Measurements from ENCODE around the gene CGB2. TPM values are rescaled to one million over a fixed set of nuclear protein-coding genes. Genes with fewer than 3 reads are reported as not detected.
"Not testable (repeated sequence)": the region's sequence is repeated elsewhere in the genome, so short reads cannot be mapped to it uniquely, and the experiment has no call there.

Gene CGB2
- total RNA-seq, 4 donors from 2014 or later: not detected

GRCh38 chr19:49050376-49051033 lies 18.8 kb downstream of the CGB2 start:
- H3K4me3 ChIP-seq; H3K36me3 ChIP-seq; H3K27me3 ChIP-seq; ATAC-seq; H3K4me1 ChIP-seq; in situ Hi-C loops (cut with MboI; ENCODE audit: low sequenced_read_pairs in 4 of 4); H3K27ac ChIP-seq; DNase-seq; H3K9me3 ChIP-seq: not testable (repeated sequence)
- intact Hi-C loops (cut with DNase I; ENCODE audit: low total_unique reads): loop anchor here (5.0 kb wide), 1 partner anchor 253 kb away; no protein-coding TSS in a partner anchor

GRCh38 chr19:49056101-49056901 lies 24.6 kb downstream of the CGB2 start:
- peak in 1 of 2 donors; percentile 33 for TF ChIP-seq POLR2A (IDR thresholded peaks at IDR 0.05)
- TF ChIP-seq CTCF (IDR thresholded peaks at IDR 0.05 in 4 of 5, conservative IDR thresholded peaks at IDR 0.05 in 1 of 5): peak; percentile 13 to 70 (median 65)
- Histone ChIP-seq H3K9me3 (no peaks in the 10 kb centered on the region), H3K27ac (peak overlapping the region; percentile 64 to 74 (median 67)), H3K4me3 (peak overlapping the region; percentile 49 to 77 (median 68)), H3K4me1 (peaks cover 6 to 23% of the 10 kb centered on the region in 2 donors), H3K27me3 (no peaks in the 10 kb centered on the region), H3K36me3 (no peaks in the 10 kb centered on the region)
- in situ Hi-C loops (cut with MboI; ENCODE audit: low sequenced_read_pairs in 4 of 4): no loop called here
- ATAC-seq (peak; percentile 66 to 74), DNase-seq (peak in 1 of 2 donors; percentile 43)
- intact Hi-C loops (cut with DNase I; ENCODE audit: low total_unique reads): loop anchor here (1.0 kb wide), 1 partner anchor 18 kb away; no protein-coding TSS in a partner anchor

- in situ Hi-C loops (cut with MboI; ENCODE audit: low sequenced_read_pairs in 4 of 4): not testable (repeated sequence)
These were observed 25.4 kb downstream of the CGB2 start for GRCh38 chr19:49056902-49057596.

GRCh38 chr19:49057636-49058234 lies 26.0 kb downstream of the CGB2 start, which contains the start of gene CGB7:
CGB7 (minus strand) TSS chr19:49057749; CDS start chr19:49055375, 2,374 bp downstream.
- in situ Hi-C loops (cut with MboI; ENCODE audit: low sequenced_read_pairs in 4 of 4) (no loop called here), intact Hi-C loops (cut with DNase I; ENCODE audit: low total_unique reads) (no loop called here)
- peak; percentile 47 to 70 for DNase-seq
- peak; percentile 73 to 77 for ATAC-seq
- peak; percentile 20 to 37 for TF ChIP-seq POLR2A (IDR thresholded peaks at IDR 0.05)
- no peak for TF ChIP-seq CTCF (IDR thresholded peaks at IDR 0.05 in 4 of 5, conservative IDR thresholded peaks at IDR 0.05 in 1 of 5)
- H3K27me3 ChIP-seq: no peaks in the 10 kb centered on the region
- H3K27ac ChIP-seq: peak within 1 kb of the TSS; percentile 64 to 74 (median 70)
- peaks cover 6 to 23% of the 10 kb centered on the region in 2 donors for H3K4me1 ChIP-seq
- peak within 1 kb of the TSS; percentile 49 to 77 (median 68) for H3K4me3 ChIP-seq
- no peaks in the 10 kb centered on the region for H3K9me3 ChIP-seq
- H3K36me3 ChIP-seq: no peaks in the 10 kb centered on the region

More at GRCh38 chr19:49056902-49057596, 25.4 kb downstream of the CGB2 start:
- ATAC-seq: peak; percentile 25 to 27
- peak overlapping the region; percentile 64 to 74 (median 67) for H3K27ac ChIP-seq
- peaks cover 6 to 23% of the 10 kb centered on the region in 2 donors for H3K4me1 ChIP-seq
- DNase-seq, H3K27me3 ChIP-seq, H3K36me3 ChIP-seq, H3K9me3 ChIP-seq: not testable (repeated sequence)
- peak overlapping the region; percentile 49 to 77 (median 68) for H3K4me3 ChIP-seq
- intact Hi-C loops (cut with DNase I; ENCODE audit: low total_unique reads): loop anchor here (1.0 kb wide), 1 partner anchor 17 kb away; no protein-coding TSS in a partner anchor

- peak in 1 of 2 donors; percentile 55 for DNase-seq
- intact Hi-C loops (cut with DNase I; ENCODE audit: low total_unique reads): no loop called here
- ATAC-seq: peak in 1 of 2 donors; percentile 12
These were observed 26.9 kb downstream of the CGB2 start for GRCh38 chr19:49058562-49058961.

More at GRCh38 chr19:49058562-49058961, 26.9 kb downstream of the CGB2 start:
- Histone ChIP-seq H3K9me3 (no peaks in the 10 kb centered on the region), H3K27me3 (no peaks in the 10 kb centered on the region), H3K27ac (no peak overlapping the region), H3K4me1 (peaks cover 6 to 23% of the 10 kb centered on the region in 2 donors), H3K36me3 (no peaks in the 10 kb centered on the region), H3K4me3 (no peak overlapping the region)
- in situ Hi-C loops (cut with MboI; ENCODE audit: low sequenced_read_pairs in 4 of 4): no loop called here
- TF ChIP-seq CTCF (IDR thresholded peaks at IDR 0.05 in 4 of 5, conservative IDR thresholded peaks at IDR 0.05 in 1 of 5): no peak
- TF ChIP-seq POLR2A (IDR thresholded peaks at IDR 0.05): no peak
